Fibroblast of villous mesenchyme (primary cell): ENCODE measurements around the gene MAGOH. TPM values are rescaled to one million over a fixed set of nuclear protein-coding genes. Genes with fewer than 3 reads are reported as not detected.

Experiments
- DNase-seq: peaks from one replicate; pipeline ENCODE4 v3.0.0-alpha.2; 2010; ENCODE audit warnings: low read depth
- H3K4me3 ChIP-seq: 2 replicates; pipeline ENCODE4 v1.5.1; 2011; ENCODE audit warnings: low read depth, mild to moderate bottlenecking, low read length
- total RNA-seq: library from RNA; depleted of rRNA; stranded (reverse); fragments of >200 nt; gene quantifications from 2 replicates; pipeline ENCODE4 v1.2.3, GENCODE V29; 2012
- TF ChIP-seq, protein P1 (sequence below): IDR thresholded peaks from 2 replicates; pipeline ENCODE4 v1.5.1; 2012; ENCODE audit warnings: low read depth, mild to moderate bottlenecking, low read length; ENCODE audit not compliant: insufficient read depth

Gene MAGOH
- total RNA-seq, 1 donor, result 30.2 TPM

DNA sequence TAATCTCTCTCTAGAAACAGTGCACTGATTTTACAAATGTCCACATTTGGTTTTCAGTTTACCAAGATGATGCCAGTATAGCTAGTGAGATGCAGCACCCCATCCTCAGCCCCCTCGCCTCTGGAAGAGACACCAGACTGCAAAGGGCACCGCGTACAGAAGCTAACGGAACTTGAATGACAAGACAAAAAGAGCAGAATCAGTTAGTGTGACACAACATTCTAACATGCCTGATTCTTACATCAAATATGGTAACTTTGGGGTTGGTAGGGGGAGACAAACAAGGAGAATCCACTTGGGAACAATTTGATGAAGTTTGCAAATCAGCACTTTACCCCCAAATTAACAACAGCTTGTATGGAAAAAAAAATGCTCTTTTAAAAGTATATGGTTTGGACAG is 4.1 kb upstream of the MAGOH start:
- no peak overlapping the region for H3K4me3 ChIP-seq
- no peak for DNase-seq
- TF ChIP-seq, protein P1, sequence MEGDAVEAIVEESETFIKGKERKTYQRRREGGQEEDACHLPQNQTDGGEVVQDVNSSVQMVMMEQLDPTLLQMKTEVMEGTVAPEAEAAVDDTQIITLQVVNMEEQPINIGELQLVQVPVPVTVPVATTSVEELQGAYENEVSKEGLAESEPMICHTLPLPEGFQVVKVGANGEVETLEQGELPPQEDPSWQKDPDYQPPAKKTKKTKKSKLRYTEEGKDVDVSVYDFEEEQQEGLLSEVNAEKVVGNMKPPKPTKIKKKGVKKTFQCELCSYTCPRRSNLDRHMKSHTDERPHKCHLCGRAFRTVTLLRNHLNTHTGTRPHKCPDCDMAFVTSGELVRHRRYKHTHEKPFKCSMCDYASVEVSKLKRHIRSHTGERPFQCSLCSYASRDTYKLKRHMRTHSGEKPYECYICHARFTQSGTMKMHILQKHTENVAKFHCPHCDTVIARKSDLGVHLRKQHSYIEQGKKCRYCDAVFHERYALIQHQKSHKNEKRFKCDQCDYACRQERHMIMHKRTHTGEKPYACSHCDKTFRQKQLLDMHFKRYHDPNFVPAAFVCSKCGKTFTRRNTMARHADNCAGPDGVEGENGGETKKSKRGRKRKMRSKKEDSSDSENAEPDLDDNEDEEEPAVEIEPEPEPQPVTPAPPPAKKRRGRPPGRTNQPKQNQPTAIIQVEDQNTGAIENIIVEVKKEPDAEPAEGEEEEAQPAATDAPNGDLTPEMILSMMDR, result no peak

DNA sequence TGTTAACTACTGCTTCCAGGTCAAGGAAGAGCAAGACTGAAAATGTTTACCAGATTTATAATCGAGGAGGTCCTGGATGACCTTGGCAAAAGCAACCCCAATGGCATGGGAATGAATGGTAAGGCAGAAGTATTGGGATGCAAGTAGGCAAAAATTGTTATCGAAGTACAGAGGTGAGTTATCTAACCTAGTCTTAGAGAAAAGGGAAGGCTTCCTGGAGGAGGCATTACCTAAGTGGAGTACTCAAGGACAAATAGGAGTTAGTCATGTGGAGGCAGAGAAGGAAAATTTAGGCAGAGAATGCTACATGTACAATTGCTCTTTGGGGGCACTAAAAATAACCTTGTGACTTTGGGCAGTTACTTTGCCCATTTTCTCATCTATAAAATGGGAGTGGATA is 3.5 kb upstream of the MAGOH start:
- H3K4me3 ChIP-seq, result no peak overlapping the region
- DNase-seq, result no peak
- TF ChIP-seq, protein P1, result no peak

DNA sequence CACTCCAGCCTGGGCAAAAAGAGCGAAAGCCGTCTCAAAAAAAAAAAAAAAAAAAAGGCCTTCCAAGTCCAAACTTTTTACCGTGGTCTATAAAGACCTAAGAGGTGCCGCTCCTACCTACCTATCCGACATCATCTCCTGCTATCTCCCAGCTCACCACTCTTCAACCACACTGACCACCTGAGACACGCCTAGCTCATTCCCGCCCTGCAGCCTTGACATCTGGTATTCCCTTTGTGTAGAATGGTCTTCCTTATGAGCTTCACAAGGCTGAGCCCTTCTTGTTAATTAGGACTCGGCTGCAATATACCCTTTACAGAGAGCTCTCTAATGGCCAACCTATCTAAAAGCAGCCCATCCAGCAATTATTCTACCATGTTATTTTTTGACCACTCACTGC is 680 bp downstream of the MAGOH start:
- DNase-seq, result no peak
- TF ChIP-seq, protein P1, result no peak

DNA sequence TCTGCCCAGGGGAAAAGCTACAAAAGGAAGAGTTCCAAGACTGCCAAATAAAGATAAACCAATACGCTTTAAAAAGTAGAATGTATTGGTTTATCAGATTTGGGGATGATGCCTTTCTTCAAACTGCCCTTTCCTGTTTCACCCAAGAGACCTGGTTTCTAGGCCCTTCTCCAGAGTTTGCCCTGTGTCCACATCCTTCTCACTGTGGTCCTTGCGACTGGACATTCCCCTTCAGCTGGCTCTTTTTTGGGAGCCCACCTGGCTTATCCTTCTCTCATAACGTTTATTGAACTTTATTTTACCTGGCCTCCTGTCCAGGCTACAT is 17.4 kb downstream of the MAGOH start:
- TF ChIP-seq, protein P1, result no peak
- peak overlapping the region; percentile 92 for H3K4me3 ChIP-seq
- DNase-seq, result no peak

More for the DNA sequence above, 680 bp downstream of the MAGOH start:
- peak overlapping the region; percentile 99 for H3K4me3 ChIP-seq

DNA sequence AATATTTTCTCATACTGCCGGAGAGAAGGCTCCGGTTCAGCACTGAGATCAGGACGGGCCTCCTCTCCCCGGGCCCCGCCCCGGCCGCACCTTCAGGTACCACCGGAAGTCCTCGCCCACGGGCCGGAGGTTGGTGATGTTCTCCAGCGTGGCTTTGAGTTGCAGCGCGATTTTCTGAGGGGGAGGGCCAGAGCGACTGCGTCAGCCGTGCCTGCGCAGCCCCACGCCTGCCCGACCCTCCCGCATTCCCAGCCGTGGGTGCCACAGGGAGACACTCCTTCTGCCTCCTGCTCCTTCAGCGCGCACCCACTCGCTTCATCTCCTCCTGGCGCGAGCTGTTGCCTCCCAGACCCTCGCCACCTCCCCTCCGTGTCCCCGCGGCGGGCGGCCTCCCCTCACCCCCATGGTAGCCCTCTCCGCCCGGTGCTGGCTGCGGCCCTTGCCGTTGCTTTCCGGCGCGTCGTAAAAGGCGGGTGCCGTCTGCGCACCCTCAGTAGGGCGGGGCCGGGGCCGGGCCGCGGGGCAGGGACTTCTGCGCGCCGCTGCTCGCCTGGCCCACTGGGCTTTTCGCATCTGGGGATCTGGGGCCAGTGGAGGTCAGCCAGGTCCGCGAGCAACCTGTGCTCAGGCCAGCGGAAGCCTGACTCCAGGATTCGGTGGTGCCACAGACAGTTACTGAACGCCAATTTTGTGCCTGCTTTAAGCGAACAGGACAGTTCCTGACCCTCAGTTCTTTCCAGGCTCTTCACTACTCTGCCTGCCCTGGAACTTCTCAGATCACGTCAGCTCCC is 18.0 kb downstream of the MAGOH start, which contains the start of gene CZIB:
TSS of gene CZIB (minus strand) at position 464 of the 791 bp plus-strand sequence. CDS start at position 405, 59 bp downstream.
- TF ChIP-seq, protein P1, result no peak
- H3K4me3 ChIP-seq, result peak within 1 kb of the TSS; percentile 92
- peak; percentile 90 for DNase-seq

DNA sequence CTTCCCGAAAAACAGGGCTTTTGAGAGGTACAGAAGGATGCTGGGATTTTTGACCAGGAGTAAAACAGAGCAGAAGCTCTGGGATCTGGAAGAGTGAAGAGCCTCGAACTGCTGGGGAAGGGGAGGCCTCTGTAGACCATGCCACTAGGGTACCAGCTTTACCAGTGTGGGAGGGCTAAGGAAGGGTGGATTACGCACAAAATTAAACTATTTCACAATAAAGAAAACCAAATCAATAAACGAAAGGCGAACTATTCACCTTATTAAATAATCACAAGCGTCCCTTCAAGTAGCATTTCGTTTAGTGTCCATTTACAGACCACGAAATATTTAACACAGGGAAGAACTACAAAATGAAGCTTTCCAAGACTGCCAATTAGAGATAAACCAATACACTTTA is 18.6 kb downstream of the MAGOH start:
- DNase-seq, result no peak
- TF ChIP-seq, protein P1, result no peak
- peak overlapping the region; percentile 92 for H3K4me3 ChIP-seq
